ENCODE data around the gene KRTAP12-1.
A peak's percentile ranks its signal among the peaks of the same experiment; 100 is the strongest.

- TF ChIP-seq REST (IDR thresholded peaks at IDR 0.05; ENCODE audit: low read depth) (no peak), EP300 (IDR thresholded peaks at IDR 0.05; ENCODE audit: borderline replicate concordance) (no peak), FOXM1 (IDR thresholded peaks at IDR 0.05; ENCODE audit: borderline replicate concordance, low read depth) (no peak), NFIC (IDR thresholded peaks at IDR 0.05) (no peak), TEAD4 (IDR thresholded peaks at IDR 0.05) (no peak), CEBPB (IDR thresholded peaks at IDR 0.05) (no peak), YY1 (IDR thresholded peaks at IDR 0.05; ENCODE audit: low read depth) (no peak), USF1 (IDR thresholded peaks at IDR 0.05) (0 out of 2 replicates have a peak, but pooled peaks have one; percentile 13), CREB1 (IDR thresholded peaks at IDR 0.05; ENCODE audit: low read depth) (no peak), EGR1 (IDR thresholded peaks at IDR 0.05) (no peak)
Measured at GRCh38 chr21:44650265-44650972, 31.5 kb downstream of the KRTAP12-1 start.

All from Ishikawa (cell line).